Measurements from ENCODE around the gene CLNK. TPM values are rescaled to one million over a fixed set of nuclear protein-coding genes. Genes with fewer than 3 reads are reported as not detected.

CLNK gene
- total and polyA plus RNA-seq, 2 of the 8 experiments (the other 6 are each of a cell fraction or from before 2014, with no cell fraction given): not detected

GRCh38 chr4:10534820-10535219 lies 149.7 kb downstream of the CLNK start (continued):
- TF ChIP-seq, protein P1, sequence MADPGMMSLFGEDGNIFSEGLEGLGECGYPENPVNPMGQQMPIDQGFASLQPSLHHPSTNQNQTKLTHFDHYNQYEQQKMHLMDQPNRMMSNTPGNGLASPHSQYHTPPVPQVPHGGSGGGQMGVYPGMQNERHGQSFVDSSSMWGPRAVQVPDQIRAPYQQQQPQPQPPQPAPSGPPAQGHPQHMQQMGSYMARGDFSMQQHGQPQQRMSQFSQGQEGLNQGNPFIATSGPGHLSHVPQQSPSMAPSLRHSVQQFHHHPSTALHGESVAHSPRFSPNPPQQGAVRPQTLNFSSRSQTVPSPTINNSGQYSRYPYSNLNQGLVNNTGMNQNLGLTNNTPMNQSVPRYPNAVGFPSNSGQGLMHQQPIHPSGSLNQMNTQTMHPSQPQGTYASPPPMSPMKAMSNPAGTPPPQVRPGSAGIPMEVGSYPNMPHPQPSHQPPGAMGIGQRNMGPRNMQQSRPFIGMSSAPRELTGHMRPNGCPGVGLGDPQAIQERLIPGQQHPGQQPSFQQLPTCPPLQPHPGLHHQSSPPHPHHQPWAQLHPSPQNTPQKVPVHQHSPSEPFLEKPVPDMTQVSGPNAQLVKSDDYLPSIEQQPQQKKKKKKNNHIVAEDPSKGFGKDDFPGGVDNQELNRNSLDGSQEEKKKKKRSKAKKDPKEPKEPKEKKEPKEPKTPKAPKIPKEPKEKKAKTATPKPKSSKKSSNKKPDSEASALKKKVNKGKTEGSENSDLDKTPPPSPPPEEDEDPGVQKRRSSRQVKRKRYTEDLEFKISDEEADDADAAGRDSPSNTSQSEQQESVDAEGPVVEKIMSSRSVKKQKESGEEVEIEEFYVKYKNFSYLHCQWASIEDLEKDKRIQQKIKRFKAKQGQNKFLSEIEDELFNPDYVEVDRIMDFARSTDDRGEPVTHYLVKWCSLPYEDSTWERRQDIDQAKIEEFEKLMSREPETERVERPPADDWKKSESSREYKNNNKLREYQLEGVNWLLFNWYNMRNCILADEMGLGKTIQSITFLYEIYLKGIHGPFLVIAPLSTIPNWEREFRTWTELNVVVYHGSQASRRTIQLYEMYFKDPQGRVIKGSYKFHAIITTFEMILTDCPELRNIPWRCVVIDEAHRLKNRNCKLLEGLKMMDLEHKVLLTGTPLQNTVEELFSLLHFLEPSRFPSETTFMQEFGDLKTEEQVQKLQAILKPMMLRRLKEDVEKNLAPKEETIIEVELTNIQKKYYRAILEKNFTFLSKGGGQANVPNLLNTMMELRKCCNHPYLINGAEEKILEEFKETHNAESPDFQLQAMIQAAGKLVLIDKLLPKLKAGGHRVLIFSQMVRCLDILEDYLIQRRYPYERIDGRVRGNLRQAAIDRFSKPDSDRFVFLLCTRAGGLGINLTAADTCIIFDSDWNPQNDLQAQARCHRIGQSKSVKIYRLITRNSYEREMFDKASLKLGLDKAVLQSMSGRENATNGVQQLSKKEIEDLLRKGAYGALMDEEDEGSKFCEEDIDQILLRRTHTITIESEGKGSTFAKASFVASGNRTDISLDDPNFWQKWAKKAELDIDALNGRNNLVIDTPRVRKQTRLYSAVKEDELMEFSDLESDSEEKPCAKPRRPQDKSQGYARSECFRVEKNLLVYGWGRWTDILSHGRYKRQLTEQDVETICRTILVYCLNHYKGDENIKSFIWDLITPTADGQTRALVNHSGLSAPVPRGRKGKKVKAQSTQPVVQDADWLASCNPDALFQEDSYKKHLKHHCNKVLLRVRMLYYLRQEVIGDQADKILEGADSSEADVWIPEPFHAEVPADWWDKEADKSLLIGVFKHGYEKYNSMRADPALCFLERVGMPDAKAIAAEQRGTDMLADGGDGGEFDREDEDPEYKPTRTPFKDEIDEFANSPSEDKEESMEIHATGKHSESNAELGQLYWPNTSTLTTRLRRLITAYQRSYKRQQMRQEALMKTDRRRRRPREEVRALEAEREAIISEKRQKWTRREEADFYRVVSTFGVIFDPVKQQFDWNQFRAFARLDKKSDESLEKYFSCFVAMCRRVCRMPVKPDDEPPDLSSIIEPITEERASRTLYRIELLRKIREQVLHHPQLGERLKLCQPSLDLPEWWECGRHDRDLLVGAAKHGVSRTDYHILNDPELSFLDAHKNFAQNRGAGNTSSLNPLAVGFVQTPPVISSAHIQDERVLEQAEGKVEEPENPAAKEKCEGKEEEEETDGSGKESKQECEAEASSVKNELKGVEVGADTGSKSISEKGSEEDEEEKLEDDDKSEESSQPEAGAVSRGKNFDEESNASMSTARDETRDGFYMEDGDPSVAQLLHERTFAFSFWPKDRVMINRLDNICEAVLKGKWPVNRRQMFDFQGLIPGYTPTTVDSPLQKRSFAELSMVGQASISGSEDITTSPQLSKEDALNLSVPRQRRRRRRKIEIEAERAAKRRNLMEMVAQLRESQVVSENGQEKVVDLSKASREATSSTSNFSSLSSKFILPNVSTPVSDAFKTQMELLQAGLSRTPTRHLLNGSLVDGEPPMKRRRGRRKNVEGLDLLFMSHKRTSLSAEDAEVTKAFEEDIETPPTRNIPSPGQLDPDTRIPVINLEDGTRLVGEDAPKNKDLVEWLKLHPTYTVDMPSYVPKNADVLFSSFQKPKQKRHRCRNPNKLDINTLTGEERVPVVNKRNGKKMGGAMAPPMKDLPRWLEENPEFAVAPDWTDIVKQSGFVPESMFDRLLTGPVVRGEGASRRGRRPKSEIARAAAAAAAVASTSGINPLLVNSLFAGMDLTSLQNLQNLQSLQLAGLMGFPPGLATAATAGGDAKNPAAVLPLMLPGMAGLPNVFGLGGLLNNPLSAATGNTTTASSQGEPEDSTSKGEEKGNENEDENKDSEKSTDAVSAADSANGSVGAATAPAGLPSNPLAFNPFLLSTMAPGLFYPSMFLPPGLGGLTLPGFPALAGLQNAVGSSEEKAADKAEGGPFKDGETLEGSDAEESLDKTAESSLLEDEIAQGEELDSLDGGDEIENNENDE (IDR thresholded peaks at IDR 0.05; ENCODE audit: insufficient replicate concordance, low read length): no peak
- TF ChIP-seq MAFK (IDR thresholded peaks at IDR 0.05; ENCODE audit: low read depth, low read length) (no peak), RAD21 (IDR thresholded peaks at IDR 0.05 in 1 of 2, conservative IDR thresholded peaks at IDR 0.05 in 1 of 2; ENCODE audit: low read depth in 2 of 2, low read length in 2 of 2) (no peak), SIRT6 (IDR thresholded peaks at IDR 0.05; ENCODE audit: low read length) (no peak), RFX5 (IDR thresholded peaks at IDR 0.05; ENCODE audit: borderline replicate concordance, low read depth, low read length) (no peak)
